ENCODE data around the gene HHLA2. TPM values are rescaled to one million over a fixed set of nuclear protein-coding genes. Genes with fewer than 3 reads are reported as not detected.

Gene HHLA2
- total and polyA plus RNA-seq, 5 donors from 2014 or later = 0.74 TPM; not detected in 4

GRCh38 chr3:108319428-108320082 lies 23.2 kb downstream of the HHLA2 start:
- Histone ChIP-seq H3K36me3 (ENCODE audit: control insufficient read depth, insufficient read depth, low read length) (no peaks in the 10 kb centered on the region), H3K27me3 (ENCODE audit: control insufficient read depth, insufficient read depth, low read length) (no peaks in the 10 kb centered on the region), H3K4me3 (ENCODE audit: low read depth, low read length) (no peak overlapping the region), H3K9me3 (ENCODE audit: control insufficient read depth in 2 of 2, low read length in 2 of 2) (no peaks in the 10 kb centered on the region), H3K4me1 (ENCODE audit: control insufficient read depth, insufficient read depth, low read length, poor library complexity, severe bottlenecking) (no peaks in the 10 kb centered on the region), H3K27ac (ENCODE audit: insufficient read depth, low read length, poor library complexity, severe bottlenecking) (no peak overlapping the region)
- DNase-seq (no peak), ATAC-seq (ENCODE audit: low read depth in 2 of 2) (no peak)
- Mint-ChIP-seq H3K4me1 (no peaks in the 10 kb centered on the region), H3K27me3 (peaks cover 10% of the 10 kb centered on the region), H3K27ac (no peak overlapping the region), H3K9me3 (no peaks in the 10 kb centered on the region), H3K36me3 (peaks cover 3% of the 10 kb centered on the region), H3K4me3 (no peak overlapping the region)

GRCh38 chr3:108320746-108321350 lies 24.5 kb downstream of the HHLA2 start:
- Histone ChIP-seq H3K4me1 (ENCODE audit: control insufficient read depth, insufficient read depth, low read length, poor library complexity, severe bottlenecking) (no peaks in the 10 kb centered on the region), H3K27ac (ENCODE audit: insufficient read depth, low read length, poor library complexity, severe bottlenecking) (no peak overlapping the region), H3K9me3 (ENCODE audit: control insufficient read depth in 2 of 2, low read length in 2 of 2) (no peaks in the 10 kb centered on the region), H3K4me3 (ENCODE audit: low read depth, low read length) (no peak overlapping the region), H3K27me3 (ENCODE audit: control insufficient read depth, insufficient read depth, low read length) (no peaks in the 10 kb centered on the region), H3K36me3 (ENCODE audit: control insufficient read depth, insufficient read depth, low read length) (no peaks in the 10 kb centered on the region)
- DNase-seq (no peak), ATAC-seq (ENCODE audit: low read depth in 2 of 2) (no peak)
- H3K27ac Mint-ChIP-seq = no peak overlapping the region
- H3K4me3 Mint-ChIP-seq = no peak overlapping the region
- H3K9me3 Mint-ChIP-seq = peaks cover 0 to 4% (median 0%) of the 10 kb centered on the region in 7 donors
- peaks cover 3% of the 10 kb centered on the region for H3K36me3 Mint-ChIP-seq
- no peaks in the 10 kb centered on the region for H3K4me1 Mint-ChIP-seq
- peaks cover 7% of the 10 kb centered on the region for H3K27me3 Mint-ChIP-seq

GRCh38 chr3:108322352-108322751 lies 26.0 kb downstream of the HHLA2 start:
- H3K27ac Mint-ChIP-seq = no peak overlapping the region
- ATAC-seq (ENCODE audit: low read depth in 2 of 2) (peak; percentile 31 to 55), DNase-seq (peak in 2 of 3 donors; percentile 17 to 30)
- no peak overlapping the region for H3K4me3 ChIP-seq (ENCODE audit: low read depth, low read length)
- H3K4me3 Mint-ChIP-seq = no peak overlapping the region
- no peaks in the 10 kb centered on the region for H3K27me3 Mint-ChIP-seq
- no peak overlapping the region for H3K27ac ChIP-seq (ENCODE audit: insufficient read depth, low read length, poor library complexity, severe bottlenecking)
- H3K27me3 ChIP-seq (ENCODE audit: control insufficient read depth, insufficient read depth, low read length) = no peaks in the 10 kb centered on the region
- peaks cover 0 to 5% (median 4%) of the 10 kb centered on the region in 4 donors for H3K4me1 Mint-ChIP-seq
- H3K9me3 Mint-ChIP-seq = peaks cover 0 to 5% (median 3%) of the 10 kb centered on the region in 7 donors
- no peaks in the 10 kb centered on the region for H3K36me3 ChIP-seq (ENCODE audit: control insufficient read depth, insufficient read depth, low read length)
- H3K9me3 ChIP-seq (ENCODE audit: control insufficient read depth in 2 of 2, low read length in 2 of 2) = no peaks in the 10 kb centered on the region
- H3K4me1 ChIP-seq (ENCODE audit: control insufficient read depth, insufficient read depth, low read length, poor library complexity, severe bottlenecking) = no peaks in the 10 kb centered on the region
- H3K36me3 Mint-ChIP-seq = peaks cover 2% of the 10 kb centered on the region

GRCh38 chr3:108324177-108324576 lies 27.8 kb downstream of the HHLA2 start:
- Mint-ChIP-seq H3K4me3 (no peak overlapping the region), H3K9me3 (peaks cover 0 to 7% (median 3%) of the 10 kb centered on the region in 7 donors), H3K27me3 (no peaks in the 10 kb centered on the region), H3K4me1 (peaks cover 8 to 18% (median 15%) of the 10 kb centered on the region in 4 donors), H3K36me3 (peaks cover 4% of the 10 kb centered on the region), H3K27ac (no peak overlapping the region)
- no peak overlapping the region for H3K27ac ChIP-seq (ENCODE audit: insufficient read depth, low read length, poor library complexity, severe bottlenecking)
- DNase-seq = no peak
- no peaks in the 10 kb centered on the region for H3K4me1 ChIP-seq (ENCODE audit: control insufficient read depth, insufficient read depth, low read length, poor library complexity, severe bottlenecking)
- no peaks in the 10 kb centered on the region for H3K36me3 ChIP-seq (ENCODE audit: control insufficient read depth, insufficient read depth, low read length)
- ATAC-seq (ENCODE audit: low read depth in 2 of 2) = no peak
- no peaks in the 10 kb centered on the region for H3K27me3 ChIP-seq (ENCODE audit: control insufficient read depth, insufficient read depth, low read length)
- H3K4me3 ChIP-seq (ENCODE audit: low read depth, low read length) = no peak overlapping the region
- H3K9me3 ChIP-seq (ENCODE audit: control insufficient read depth in 2 of 2, low read length in 2 of 2) = no peaks in the 10 kb centered on the region

GRCh38 chr3:108327168-108327567 lies 30.8 kb downstream of the HHLA2 start:
- no peaks in the 10 kb centered on the region for H3K9me3 ChIP-seq (ENCODE audit: control insufficient read depth in 2 of 2, low read length in 2 of 2)
- H3K27ac ChIP-seq (ENCODE audit: insufficient read depth, low read length, poor library complexity, severe bottlenecking) = no peak overlapping the region
- no peak overlapping the region for H3K4me3 ChIP-seq (ENCODE audit: low read depth, low read length)
- ATAC-seq (ENCODE audit: low read depth in 2 of 2) (no peak), DNase-seq (no peak)
- Mint-ChIP-seq H3K27ac (no peak overlapping the region), H3K9me3 (peaks cover 0 to 7% (median 3%) of the 10 kb centered on the region in 7 donors), H3K4me1 (peaks cover 14 to 22% (median 20%) of the 10 kb centered on the region in 4 donors), H3K4me3 (no peak overlapping the region), H3K27me3 (no peaks in the 10 kb centered on the region), H3K36me3 (peaks cover 4% of the 10 kb centered on the region)
- no peaks in the 10 kb centered on the region for H3K36me3 ChIP-seq (ENCODE audit: control insufficient read depth, insufficient read depth, low read length)
- H3K4me1 ChIP-seq (ENCODE audit: control insufficient read depth, insufficient read depth, low read length, poor library complexity, severe bottlenecking) = no peaks in the 10 kb centered on the region
- H3K27me3 ChIP-seq (ENCODE audit: control insufficient read depth, insufficient read depth, low read length) = no peaks in the 10 kb centered on the region

GRCh38 chr3:108328821-108329486 lies 32.6 kb downstream of the HHLA2 start:
- DNase-seq (peak in 1 of 3 donors; percentile 75), ATAC-seq (ENCODE audit: low read depth in 2 of 2) (no peak)
- Histone ChIP-seq H3K9me3 (ENCODE audit: control insufficient read depth in 2 of 2, low read length in 2 of 2) (no peaks in the 10 kb centered on the region), H3K4me1 (ENCODE audit: control insufficient read depth, insufficient read depth, low read length, poor library complexity, severe bottlenecking) (no peaks in the 10 kb centered on the region), H3K36me3 (ENCODE audit: control insufficient read depth, insufficient read depth, low read length) (no peaks in the 10 kb centered on the region), H3K27me3 (ENCODE audit: control insufficient read depth, insufficient read depth, low read length) (no peaks in the 10 kb centered on the region), H3K27ac (ENCODE audit: insufficient read depth, low read length, poor library complexity, severe bottlenecking) (no peak overlapping the region), H3K4me3 (ENCODE audit: low read depth, low read length) (no peak overlapping the region)
- H3K4me3 Mint-ChIP-seq = peak overlapping the region in 1 of 4 donors; percentile 1
- peaks cover 14 to 22% (median 20%) of the 10 kb centered on the region in 4 donors for H3K4me1 Mint-ChIP-seq
- no peak overlapping the region for H3K27ac Mint-ChIP-seq
- H3K36me3 Mint-ChIP-seq = peaks cover 4% of the 10 kb centered on the region
- H3K9me3 Mint-ChIP-seq = peaks cover 0 to 7% (median 3%) of the 10 kb centered on the region in 7 donors
- no peaks in the 10 kb centered on the region for H3K27me3 Mint-ChIP-seq

- peaks cover 4% of the 10 kb centered on the region for H3K36me3 Mint-ChIP-seq
- Histone ChIP-seq H3K4me3 (ENCODE audit: low read depth, low read length) (no peak overlapping the region), H3K9me3 (ENCODE audit: control insufficient read depth in 2 of 2, low read length in 2 of 2) (no peaks in the 10 kb centered on the region), H3K27me3 (ENCODE audit: control insufficient read depth, insufficient read depth, low read length) (no peaks in the 10 kb centered on the region), H3K36me3 (ENCODE audit: control insufficient read depth, insufficient read depth, low read length) (no peaks in the 10 kb centered on the region), H3K27ac (ENCODE audit: insufficient read depth, low read length, poor library complexity, severe bottlenecking) (no peak overlapping the region), H3K4me1 (ENCODE audit: control insufficient read depth, insufficient read depth, low read length, poor library complexity, severe bottlenecking) (no peaks in the 10 kb centered on the region)
- peaks cover 0 to 7% (median 3%) of the 10 kb centered on the region in 7 donors for H3K9me3 Mint-ChIP-seq
- no peak overlapping the region for H3K27ac Mint-ChIP-seq
- peaks cover 14 to 22% (median 20%) of the 10 kb centered on the region in 4 donors for H3K4me1 Mint-ChIP-seq
- H3K4me3 Mint-ChIP-seq = no peak overlapping the region
- ATAC-seq (ENCODE audit: low read depth in 2 of 2) (no peak), DNase-seq (no peak)
- H3K27me3 Mint-ChIP-seq = no peaks in the 10 kb centered on the region
These were observed 33.2 kb downstream of the HHLA2 start for GRCh38 chr3:108329508-108329907.

Measured in CD4-positive, CD25-positive, alpha-beta regulatory T cell (primary cell).